T-cell (primary cell): ENCODE measurements around the gene PRRT4. TPM values are rescaled to one million over a fixed set of nuclear protein-coding genes. Genes with fewer than 3 reads are reported as not detected.

Experiments used
- ATAC-seq, 4 experiments: fragments of 200-7000 bp in 3 of 4; fragments of 150-1000 bp in 1 of 4; cut with Tn5 transposase; replicated peaks in 1 of 4; 1 replicate in 3 of 4; 2 replicates in 1 of 4; pipeline ENCODE4 v1.10.0; 2021; ENCODE audit warnings: moderate library complexity in 3 of 4, mild to moderate bottlenecking in 2 of 4, moderate number of reproducible peaks in 1 of 4
- CTCF ChIA-PET, 2 donors: fragments of 300-600 bp; sonication (Branson Sonifier 250); formaldehyde crosslinking; loops; one replicate each; lab custom pipeline; 2022; ENCODE audit warnings: antibody characterized with exemption in 2 of 2; lab: Charles Lee
- POLR2A ChIA-PET, 2 donors: fragments of 300-600 bp; sonication (Branson Sonifier 250); formaldehyde crosslinking; loops; one replicate each; lab custom pipeline; 2022; ENCODE audit warnings: antibody characterized with exemption in 2 of 2; lab: Charles Lee
- DNase-seq, 35 experiments: peaks; one replicate each; pipeline versions ENCODE4 v3.0.0 to v3.0.0-alpha.2; 2013 to 2023
- H3K27ac ChIP-seq: one replicate; pipeline ENCODE4 v1.5.1; 2013; ENCODE audit warnings: low read length
- H3K27me3 ChIP-seq, 2 experiments: replicated peaks in 1 of 2; 1 replicate in 1 of 2; 2 replicates in 1 of 2; pipeline versions ENCODE4 v1.6.1 to v1.7.0; 2013; ENCODE audit warnings: low read length in 1 of 2, mixed read lengths in 1 of 2; ENCODE audit not compliant: control insufficient read depth in 2 of 2, insufficient read depth in 2 of 2; ENCODE audit errors: extremely low read depth in 1 of 2
- H3K36me3 ChIP-seq, 2 donors: 1 replicate in 1 of 2; 2 replicates in 1 of 2; pipeline versions ENCODE4 v1.6.1 to v1.7.0; 2013; ENCODE audit warnings: low read length in 1 of 2; ENCODE audit not compliant: control insufficient read depth in 2 of 2, insufficient read depth in 1 of 2; ENCODE audit errors: extremely low read depth in 1 of 2
- H3K4me1 ChIP-seq, 2 experiments: 1 replicate in 1 of 2; 2 replicates in 1 of 2; pipeline versions ENCODE4 v1.6.1 to v1.7.0; 2013; ENCODE audit warnings: low read length in 2 of 2, mixed read lengths in 1 of 2; ENCODE audit not compliant: insufficient read depth in 2 of 2, control insufficient read depth in 1 of 2; ENCODE audit errors: extremely low read depth in 1 of 2
- H3K4me3 ChIP-seq, 2 donors: 1 replicate in 1 of 2; 2 replicates in 1 of 2; pipeline versions ENCODE4 v1.5.1 to v1.7.0; 2013; ENCODE audit warnings: mild to moderate bottlenecking in 2 of 2, low read length in 1 of 2, moderate library complexity in 1 of 2; ENCODE audit not compliant: control insufficient read depth in 1 of 2; ENCODE audit errors: extremely low read depth in 1 of 2
- H3K9me3 ChIP-seq: 2 replicates; pipeline ENCODE4 v1.7.0; 2013
- H3K27ac Mint-ChIP-seq, 2 donors: one replicate each; pipeline ENCODE4 v1.8.0; 2020 to 2021; ENCODE audit warnings: mild to moderate bottlenecking in 2 of 2, mixed read lengths in 2 of 2
- H3K27me3 Mint-ChIP-seq, 2 donors: one replicate each; pipeline ENCODE4 v1.8.0; 2021 to 2022; ENCODE audit warnings: mixed read lengths in 2 of 2
- H3K36me3 Mint-ChIP-seq: one replicate; pipeline ENCODE4 v1.8.0; 2021; ENCODE audit warnings: mixed read lengths
- H3K4me1 Mint-ChIP-seq, 3 donors: one replicate each; pipeline ENCODE4 v1.8.0; 2020 to 2022; ENCODE audit warnings: mixed read lengths in 3 of 3, mild to moderate bottlenecking in 1 of 3
- H3K4me3 Mint-ChIP-seq, 3 donors: one replicate each; pipeline ENCODE4 v1.8.0; 2020 to 2022; ENCODE audit warnings: mild to moderate bottlenecking in 3 of 3, mixed read lengths in 3 of 3, moderate library complexity in 3 of 3
- H3K9me3 Mint-ChIP-seq, 3 donors: one replicate each; pipeline ENCODE4 v1.8.0; 2020 to 2022; ENCODE audit warnings: mixed read lengths in 3 of 3
- WGBS: methylation state at CpG from one replicate; pipeline ENCODE4 v1.1.5; 2013; ENCODE audit warnings: missing lambda C conversion rate; ENCODE audit not compliant: insufficient coverage; 5-methylcytosine and 5-hydroxymethylcytosine counted together
- total RNA-seq, 35 experiments: library from RNA in 6 of 35; stranded (reverse) in 6 of 35; fragments of 120-200 nt in 1 of 35; gene quantifications; one replicate each; pipeline versions ENCODE4 v1.2.1 to v1.2.4 and lab custom pipeline; 2013 to 2026

PRRT4 gene
- total RNA-seq, 5 donors from 2014 or later (not counting 1 experiment from before 2014, with no cell fraction given), result 0.15 to 1.1 (median 0.65) TPM

DNA sequence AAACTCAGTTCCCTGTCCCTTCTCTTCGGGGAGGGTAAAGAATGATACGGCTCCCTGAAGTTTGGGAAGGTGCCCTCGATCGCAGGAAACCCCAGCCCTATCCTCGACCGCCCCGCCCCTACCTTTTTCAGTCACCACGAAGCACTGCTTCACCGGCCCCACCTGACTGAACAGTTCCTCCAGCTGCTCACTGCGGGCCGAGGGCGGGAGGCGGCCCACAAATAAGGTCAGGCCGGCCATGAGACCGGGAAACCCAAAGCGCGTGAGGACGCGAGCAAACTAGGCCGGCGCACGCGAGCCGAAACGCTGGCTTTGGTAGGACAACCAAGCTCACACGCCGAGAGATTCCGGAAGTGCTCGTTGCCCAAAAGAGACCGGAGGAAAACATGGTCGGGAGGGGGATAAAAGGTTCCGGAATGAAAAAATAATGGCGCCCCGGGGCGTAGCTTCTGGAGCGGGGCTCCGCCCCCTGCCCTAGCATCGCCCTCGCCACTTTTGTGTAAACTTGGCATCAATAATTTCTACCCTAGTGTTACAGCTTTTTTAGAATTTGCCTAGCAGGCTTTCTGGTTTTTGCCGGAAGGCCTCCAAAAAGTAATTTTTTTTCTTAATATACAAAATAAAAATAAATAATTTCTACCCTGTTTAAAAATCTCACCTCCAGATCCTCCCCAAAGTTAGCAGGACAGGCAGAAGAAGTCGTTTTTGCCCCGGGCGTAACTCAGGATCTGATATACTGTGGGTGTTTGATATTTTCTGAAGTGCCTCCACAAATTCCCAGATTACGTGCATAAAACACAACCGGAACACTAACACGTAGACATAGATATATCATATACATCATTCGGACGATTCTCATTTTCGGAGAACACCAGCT, 17.7 kb downstream of the PRRT4 start, which contains the start of gene RBM28:
TSS of gene RBM28 (minus strand) at position 355 of the 877 bp plus-strand sequence. CDS start at position 240, 115 bp downstream.
- H3K36me3 Mint-ChIP-seq, result peaks cover 12% of the 10 kb centered on the region

DNA sequence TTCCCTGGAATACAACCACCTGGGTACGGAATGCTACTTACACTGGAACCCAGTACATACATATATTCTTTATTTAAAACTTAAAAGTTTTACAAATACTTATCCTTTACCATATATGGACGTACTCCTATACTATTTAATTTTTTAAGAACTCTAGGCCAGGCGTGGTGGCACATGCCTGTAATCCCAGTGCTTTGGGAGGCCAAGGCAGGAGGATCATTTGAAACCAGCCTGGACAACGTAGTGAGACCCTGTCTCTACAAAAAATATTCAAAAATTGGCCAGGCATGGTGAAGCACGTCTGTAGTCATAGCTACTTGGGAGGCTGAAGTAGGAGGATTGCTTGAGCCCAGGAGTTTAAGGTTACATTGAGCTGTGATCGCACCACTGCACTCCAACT, 19.8 kb downstream of the PRRT4 start:
- H3K4me1 ChIP-seq, result peaks cover 13 to 17% of the 10 kb centered on the region in 2 experiments
- CTCF ChIA-PET, result interaction anchor here (0.7 to 0.9 kb wide), 2 partner anchors 59 to 759 kb away, joined by 3 read pairs; no protein-coding TSS in a partner anchor
- H3K27ac ChIP-seq, result no peak overlapping the region
- Mint-ChIP-seq H3K36me3 (peaks cover 31% of the 10 kb centered on the region), H3K27ac (no peak overlapping the region), H3K4me1 (peaks cover 22 to 32% (median 30%) of the 10 kb centered on the region in 3 donors), H3K4me3 (peak overlapping the region; percentile 92 to 95 (median 94)), H3K9me3 (no peaks in the 10 kb centered on the region), H3K27me3 (no peaks in the 10 kb centered on the region)
- WGBS, result 100% methylated on average over 1 of the region's 6 CpGs
- no peak for DNase-seq
- H3K4me3 ChIP-seq, result no peak overlapping the region
- ATAC-seq, result no peak
- no peaks in the 10 kb centered on the region for H3K9me3 ChIP-seq
- no peaks in the 10 kb centered on the region for H3K27me3 ChIP-seq
- H3K36me3 ChIP-seq, result peaks cover 0 to 28% of the 10 kb centered on the region in 2 donors
- POLR2A ChIA-PET, result no interaction called here

More for the DNA sequence above, 17.7 kb downstream of the PRRT4 start, which contains the start of gene RBM28:
- Histone ChIP-seq H3K36me3 (peaks cover 0 to 10% of the 10 kb centered on the region in 2 donors), H3K9me3 (no peaks in the 10 kb centered on the region), H3K27me3 (peaks cover 0 to 5% of the 10 kb centered on the region in 2 experiments), H3K27ac (peak within 1 kb of the TSS; percentile 52), H3K4me3 (peak within 1 kb of the TSS; percentile 69 to 91), H3K4me1 (peaks cover 13 to 17% of the 10 kb centered on the region in 2 experiments)
- H3K27me3 Mint-ChIP-seq, result peaks cover 3 to 10% of the 10 kb centered on the region in 2 donors
- no peaks in the 10 kb centered on the region for H3K9me3 Mint-ChIP-seq
- CTCF ChIA-PET, result interaction anchor here (0.6 to 1.7 kb wide), 9 partner anchors 15 to 636 kb away, joined by 3 to 11 read pairs (median 4); no protein-coding TSS in a partner anchor
- H3K4me1 Mint-ChIP-seq, result peaks cover 22 to 32% (median 30%) of the 10 kb centered on the region in 3 donors
- peak within 1 kb of the TSS; percentile 92 to 95 (median 94) for H3K4me3 Mint-ChIP-seq
- ATAC-seq (peak; percentile 94 to 98 (median 96)), DNase-seq (peak; percentile 71 to 92 (median 81))
- POLR2A ChIA-PET, result interaction anchor here (0.5 to 0.7 kb wide), 5 partner anchors 15 to 1850 kb away, joined by 3 to 7 read pairs (median 3); no protein-coding TSS in a partner anchor
- 12% methylated on average over 31 of the region's 49 CpGs for WGBS
- peak within 1 kb of the TSS; percentile 89 for H3K27ac Mint-ChIP-seq

GRCh38 chr7:128335730-128336129, 25.8 kb downstream of the PRRT4 start:
- Mint-ChIP-seq H3K27ac (no peak overlapping the region), H3K4me1 (peaks cover under 1 to 4% (median 2%) of the 10 kb centered on the region in 3 donors), H3K9me3 (no peaks in the 10 kb centered on the region), H3K27me3 (no peaks in the 10 kb centered on the region), H3K36me3 (peaks cover 70% of the 10 kb centered on the region), H3K4me3 (no peak overlapping the region)
- Histone ChIP-seq H3K4me3 (no peak overlapping the region), H3K27ac (no peak overlapping the region), H3K27me3 (no peaks in the 10 kb centered on the region), H3K36me3 (peaks cover 10 to 76% of the 10 kb centered on the region in 2 donors), H3K9me3 (no peaks in the 10 kb centered on the region), H3K4me1 (no peaks in the 10 kb centered on the region)
- POLR2A ChIA-PET, result no interaction called here
- WGBS, result 100% methylated on average over 1 of the region's 3 CpGs
- ATAC-seq (no peak), DNase-seq (no peak)
- CTCF ChIA-PET, result no interaction called here

DNA sequence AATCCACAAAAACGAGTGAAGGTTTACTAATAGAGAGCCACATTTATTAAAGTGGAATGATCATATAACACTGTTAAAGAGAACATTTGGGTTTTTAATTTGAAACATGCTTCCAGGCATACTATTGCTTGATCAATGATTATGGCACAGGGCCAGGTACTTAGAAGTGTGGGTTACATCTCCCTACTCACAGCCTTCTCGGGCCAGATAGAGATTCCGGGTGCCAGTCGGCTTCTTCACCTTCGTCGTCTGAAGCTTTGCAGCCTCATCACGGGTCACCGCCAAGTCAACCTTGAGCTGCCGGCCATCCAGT, 37.2 kb downstream of the PRRT4 start:
- peaks cover 25 to 30% (median 29%) of the 10 kb centered on the region in 3 donors for H3K4me1 Mint-ChIP-seq
- CTCF ChIA-PET, result no interaction called here
- peak overlapping the region in 1 of 2 donors; percentile 34 for H3K27ac Mint-ChIP-seq

DNA sequence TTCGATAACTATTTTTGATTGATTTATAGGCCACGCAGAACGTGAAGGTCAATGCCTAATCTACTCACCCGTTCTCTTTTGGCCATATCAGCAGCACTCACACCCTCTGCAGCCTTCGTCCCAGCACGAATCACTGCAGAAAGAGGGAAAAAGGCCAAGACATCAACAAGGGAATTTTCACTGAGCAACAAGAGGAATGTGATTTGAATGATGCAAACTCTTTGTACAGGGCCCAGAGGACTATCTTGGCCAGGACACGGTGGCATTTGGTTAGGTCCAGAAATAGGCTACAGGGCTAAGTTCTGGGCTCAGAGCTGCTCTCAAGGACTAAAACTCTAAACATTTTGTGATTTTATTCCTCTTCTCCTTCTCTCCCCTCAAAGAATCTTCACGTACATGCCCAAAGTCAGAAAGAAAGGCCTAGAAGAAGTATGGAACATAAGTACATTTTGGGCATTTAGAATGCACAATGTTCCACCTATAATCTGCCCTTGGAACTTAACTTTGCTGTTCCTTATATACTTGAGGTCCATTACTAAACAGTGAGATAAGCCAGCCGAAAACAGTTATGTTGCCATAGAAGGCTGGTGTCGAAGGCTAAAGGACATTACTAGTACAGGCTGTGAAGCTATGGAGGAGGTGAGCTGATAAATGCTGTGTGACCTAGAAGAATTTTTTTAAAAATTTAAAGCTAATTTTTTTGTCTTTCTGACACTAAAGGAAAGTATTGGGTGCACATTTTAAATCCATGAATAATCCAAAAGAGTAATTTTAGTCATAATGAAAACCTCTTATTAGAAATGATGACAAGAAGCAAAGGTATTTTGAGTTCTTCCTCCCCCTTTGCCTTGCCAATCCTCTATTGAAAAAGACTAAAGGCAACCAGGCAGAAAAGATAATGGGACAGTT, 37.8 kb downstream of the PRRT4 start:
- Histone ChIP-seq H3K4me3 (no peak overlapping the region), H3K9me3 (no peaks in the 10 kb centered on the region), H3K27ac (no peak overlapping the region), H3K27me3 (no peaks in the 10 kb centered on the region), H3K36me3 (peaks cover 0 to 54% of the 10 kb centered on the region in 2 donors), H3K4me1 (peaks cover 3 to 23% of the 10 kb centered on the region in 2 experiments)
- Mint-ChIP-seq H3K36me3 (peaks cover 74% of the 10 kb centered on the region), H3K27ac (peak overlapping the region in 1 of 2 donors; percentile 34), H3K4me3 (no peak overlapping the region), H3K9me3 (no peaks in the 10 kb centered on the region), H3K4me1 (peaks cover 26 to 35% (median 34%) of the 10 kb centered on the region in 3 donors), H3K27me3 (no peaks in the 10 kb centered on the region)
- DNase-seq (no peak), ATAC-seq (no peak)
- WGBS, result 100% methylated on average over 3 of the region's 10 CpGs
- ChIA-PET POLR2A (no interaction called here), CTCF (no interaction called here)

More for the DNA sequence above, 37.2 kb downstream of the PRRT4 start:
- H3K9me3 ChIP-seq, result no peaks in the 10 kb centered on the region
- H3K4me3 Mint-ChIP-seq, result no peak overlapping the region
- DNase-seq (no peak), ATAC-seq (no peak)
- H3K27me3 Mint-ChIP-seq, result no peaks in the 10 kb centered on the region
- H3K27ac ChIP-seq, result no peak overlapping the region
- POLR2A ChIA-PET, result no interaction called here
- H3K4me3 ChIP-seq, result no peak overlapping the region
- no peaks in the 10 kb centered on the region for H3K27me3 ChIP-seq
- peaks cover 1 to 53% of the 10 kb centered on the region in 2 donors for H3K36me3 ChIP-seq
- peaks cover 3 to 23% of the 10 kb centered on the region in 2 experiments for H3K4me1 ChIP-seq
- no peaks in the 10 kb centered on the region for H3K9me3 Mint-ChIP-seq
- H3K36me3 Mint-ChIP-seq, result peaks cover 68% of the 10 kb centered on the region
- 100% methylated on average over 7 of the region's 9 CpGs for WGBS

- H3K27me3 Mint-ChIP-seq, result no peaks in the 10 kb centered on the region
- H3K9me3 Mint-ChIP-seq, result no peaks in the 10 kb centered on the region
- no peak overlapping the region for H3K4me3 Mint-ChIP-seq
- POLR2A ChIA-PET, result no interaction called here
- no peaks in the 10 kb centered on the region for H3K9me3 ChIP-seq
- H3K36me3 ChIP-seq, result peaks cover 0 to 52% of the 10 kb centered on the region in 2 donors
- H3K4me1 ChIP-seq, result peaks cover 3 to 23% of the 10 kb centered on the region in 2 experiments
- H3K4me1 Mint-ChIP-seq, result peaks cover 26 to 38% (median 34%) of the 10 kb centered on the region in 3 donors
- CTCF ChIA-PET, result interaction anchor here in 1 of 2 donors (0.5 kb wide), 1 partner anchor 25 kb away, joined by 3 read pairs; no protein-coding TSS in a partner anchor
- no peak overlapping the region for H3K27ac ChIP-seq
- peaks cover 72% of the 10 kb centered on the region for H3K36me3 Mint-ChIP-seq
- H3K27me3 ChIP-seq, result no peaks in the 10 kb centered on the region
- no peak for DNase-seq
- H3K27ac Mint-ChIP-seq, result no peak overlapping the region
- no peak overlapping the region for H3K4me3 ChIP-seq
- ATAC-seq, result no peak
Measured at GRCh38 chr7:128323040-128323439, 38.5 kb downstream of the PRRT4 start.
